ENCODE results near the gene ATF1.
A peak's percentile ranks its signal among the peaks of the same experiment; 100 is the strongest.
"Not testable (repeated sequence)": the region's sequence is repeated elsewhere in the genome, so short reads cannot be mapped to it uniquely, and the experiment has no call there.

Gene ATF1

GRCh38 chr12:50753232-50753769 lies 10.6 kb upstream of the ATF1 start:
- peak; percentile 5 for DNase-seq

DNA sequence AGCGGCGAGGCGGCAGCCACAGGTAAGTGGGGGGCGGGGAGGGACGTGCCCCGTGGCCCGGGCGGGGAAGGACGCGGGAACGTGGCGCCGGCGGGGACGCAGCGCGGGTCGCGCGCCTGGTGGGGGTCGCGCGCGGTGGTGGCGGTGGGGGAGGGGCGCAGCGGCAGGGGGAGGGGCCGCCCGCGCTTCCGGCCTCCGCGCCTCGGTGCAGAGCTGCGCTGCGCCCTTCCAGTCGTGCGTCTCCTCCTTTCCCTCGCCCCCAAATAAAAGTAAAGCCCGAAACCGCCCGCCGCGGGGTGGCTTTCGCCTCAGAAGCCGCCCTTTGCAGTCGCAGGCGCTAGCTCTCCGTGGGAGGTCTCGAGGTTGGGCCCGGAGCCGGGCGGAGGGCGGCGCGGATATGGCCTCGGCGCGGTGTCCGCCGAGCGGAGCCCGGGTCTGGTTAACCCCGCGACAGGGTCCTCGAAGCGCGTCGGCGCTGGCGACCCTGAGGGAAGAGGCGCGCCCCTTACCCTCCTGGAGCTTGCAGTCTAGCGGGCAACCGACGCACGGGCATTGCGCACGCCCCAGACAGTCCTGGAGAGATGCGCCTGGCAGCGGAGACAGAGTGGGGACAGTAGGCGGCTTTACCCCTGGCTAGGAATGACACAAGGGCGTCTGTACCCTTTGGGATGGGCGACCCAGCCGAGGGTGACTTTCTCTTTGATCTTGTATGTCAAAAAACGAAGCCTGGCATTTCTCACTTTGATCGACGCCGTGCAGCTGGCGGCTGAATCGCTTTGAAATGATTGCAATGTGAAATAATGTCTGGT lies 589 bp downstream of the ATF1 start:
- DNase-seq = no peak

DNA sequence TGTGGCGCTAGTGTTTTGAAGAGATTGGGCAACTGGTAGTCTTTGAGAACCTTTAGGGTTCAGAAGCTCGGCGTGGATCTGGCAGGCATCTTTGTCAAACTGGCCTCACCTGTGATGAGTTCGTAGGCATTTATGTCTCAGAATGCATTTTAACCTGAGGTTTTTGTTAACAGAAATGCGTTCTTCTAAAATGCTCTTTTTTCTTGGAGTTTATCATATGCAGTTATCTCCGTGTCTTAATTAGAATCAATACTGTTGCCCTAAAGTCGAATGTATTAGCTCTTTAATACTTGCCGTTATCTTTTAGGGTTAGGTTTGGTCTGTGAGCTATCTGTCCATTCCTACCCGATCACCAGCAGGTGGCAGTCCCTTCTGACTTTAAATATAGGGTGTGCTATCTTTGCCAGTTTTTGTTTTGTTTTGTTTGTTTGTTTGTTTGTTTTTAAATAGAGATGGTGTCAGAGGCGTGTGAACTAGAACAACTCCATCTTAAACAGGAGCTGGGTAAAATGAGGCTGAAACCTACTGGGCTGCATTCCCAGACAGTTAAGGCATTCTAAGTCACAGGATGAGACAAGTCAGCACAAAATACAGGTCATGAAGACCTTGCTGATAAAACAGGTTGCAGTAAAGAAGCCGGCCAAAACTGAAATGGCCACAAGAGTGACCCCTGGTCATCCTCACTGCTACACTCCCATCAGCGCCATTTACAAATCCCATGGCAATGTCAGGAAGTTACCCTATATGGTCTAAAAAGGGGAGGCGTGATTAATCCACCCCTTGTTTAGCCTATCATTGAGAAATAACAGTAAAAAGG lies 1.4 kb downstream of the ATF1 start:
- DNase-seq = no peak

DNA sequence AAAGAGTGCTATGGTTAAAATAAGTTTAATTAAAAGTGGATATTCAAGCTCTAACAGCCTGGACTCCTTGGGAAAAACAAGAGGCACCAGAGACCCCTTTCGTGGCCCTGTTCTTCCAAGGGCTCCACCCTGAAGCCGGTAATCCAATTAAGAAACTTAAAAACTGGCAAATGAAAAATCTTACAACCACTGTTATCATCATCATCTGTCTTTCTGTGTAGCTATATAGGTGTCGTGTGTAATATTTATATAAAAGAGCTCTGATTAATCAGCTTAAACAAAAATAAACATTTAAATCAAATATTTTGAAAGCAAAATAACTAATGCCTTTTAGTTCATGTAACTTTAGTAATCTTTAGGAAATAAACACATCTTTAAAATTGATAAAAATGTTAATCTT lies 4.5 kb downstream of the ATF1 start:
- DNase-seq = no peak

GRCh38 chr12:50768813-50769212 lies 4.9 kb downstream of the ATF1 start:
- DNase-seq = not testable (repeated sequence)

DNA sequence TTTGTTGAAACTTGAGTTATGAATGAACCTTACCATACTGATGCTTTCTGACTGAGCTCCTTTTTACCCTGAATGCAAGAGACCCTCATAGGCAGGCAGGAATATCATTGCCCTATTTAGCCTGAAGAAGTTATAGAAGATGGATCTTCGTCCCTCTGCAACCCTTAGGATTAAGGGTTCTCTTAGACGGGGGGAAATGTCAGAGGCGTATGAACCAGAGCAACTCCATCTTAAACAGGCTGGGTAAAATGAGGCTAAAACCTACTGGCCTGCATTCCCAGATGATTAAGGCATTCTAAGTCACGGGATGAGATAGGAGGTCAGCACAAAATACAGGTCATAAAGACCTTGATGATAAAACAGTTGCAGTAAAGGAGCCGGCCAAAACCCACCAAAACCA lies 7.5 kb downstream of the ATF1 start:
- no peak for DNase-seq

- no peak for DNase-seq
Measured at GRCh38 chr12:50772470-50772869, 8.6 kb downstream of the ATF1 start.

- no peak for DNase-seq
Measured at GRCh38 chr12:50772877-50773276, 9.0 kb downstream of the ATF1 start.

- DNase-seq = no peak
Measured at GRCh38 chr12:50775251-50775650, 11.3 kb downstream of the ATF1 start.

DNA sequence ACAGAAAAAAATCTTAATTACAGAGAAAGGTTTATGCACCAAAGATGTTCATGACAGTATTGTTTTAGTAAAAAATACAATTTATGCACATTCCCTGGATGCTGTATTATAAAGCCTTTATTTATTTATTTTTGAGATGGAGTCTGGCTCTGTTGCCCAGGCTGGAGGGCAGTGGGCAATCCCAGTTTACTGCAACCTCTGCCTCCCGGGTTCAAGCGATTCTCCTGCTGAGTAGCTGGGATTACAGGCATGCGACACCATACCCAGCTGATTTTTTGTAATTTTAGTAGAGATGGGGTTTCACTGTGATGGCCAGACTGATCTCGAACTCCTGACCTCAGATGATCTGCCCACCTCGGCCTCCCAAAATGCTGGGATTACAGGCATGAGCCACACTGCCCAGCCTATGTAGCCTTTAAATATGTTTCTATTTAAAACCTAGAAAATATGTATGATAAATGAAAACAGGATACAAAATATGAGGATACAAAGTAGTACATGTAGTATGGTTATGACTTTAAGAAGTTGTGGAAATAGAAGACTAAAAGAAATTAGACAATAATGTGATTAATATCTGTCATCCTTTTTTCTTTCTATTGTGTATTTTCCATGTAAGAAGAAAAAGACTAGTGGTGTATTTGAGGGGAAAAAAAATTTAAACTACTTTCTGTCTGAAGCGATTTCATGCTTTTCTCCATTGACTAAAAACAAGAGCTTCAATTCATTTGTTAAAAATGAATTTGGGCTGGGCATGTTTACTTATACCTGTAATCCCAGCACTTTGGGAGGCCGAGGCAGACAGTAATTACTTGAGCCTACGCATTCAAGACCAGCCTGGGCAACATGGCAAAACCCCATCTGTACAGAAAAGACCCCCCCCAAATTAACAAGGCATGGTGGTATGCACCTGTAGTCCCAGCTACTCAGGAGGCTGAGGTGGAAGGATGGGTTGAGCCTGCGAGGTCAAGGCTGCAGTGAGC lies 13.1 kb downstream of the ATF1 start:
- no peak for DNase-seq

- no peak for DNase-seq
Measured at GRCh38 chr12:50778663-50779590, 15.0 kb downstream of the ATF1 start.

GRCh38 chr12:50780013-50780412 lies 16.1 kb downstream of the ATF1 start:
- no peak for DNase-seq

DNA sequence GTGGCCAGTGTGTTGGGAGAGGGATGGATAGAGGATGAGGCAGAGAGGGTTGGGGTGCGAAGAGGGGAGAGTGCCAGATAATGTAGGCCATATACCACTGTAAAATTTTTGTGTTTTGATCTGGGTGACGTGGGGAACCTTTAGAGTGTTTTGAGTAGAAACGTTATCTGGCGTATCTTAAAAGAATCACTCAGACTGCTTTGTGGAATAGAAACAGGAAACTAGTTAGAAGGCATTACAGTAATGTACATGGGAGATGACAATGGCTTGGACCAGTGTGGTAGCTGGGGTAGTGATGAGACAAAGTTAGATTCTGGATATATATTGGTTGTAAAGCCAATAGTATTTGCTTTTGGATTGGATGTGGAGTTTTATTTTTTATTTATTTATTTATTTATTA lies 20.6 kb downstream of the ATF1 start:
- no peak for DNase-seq

DNA sequence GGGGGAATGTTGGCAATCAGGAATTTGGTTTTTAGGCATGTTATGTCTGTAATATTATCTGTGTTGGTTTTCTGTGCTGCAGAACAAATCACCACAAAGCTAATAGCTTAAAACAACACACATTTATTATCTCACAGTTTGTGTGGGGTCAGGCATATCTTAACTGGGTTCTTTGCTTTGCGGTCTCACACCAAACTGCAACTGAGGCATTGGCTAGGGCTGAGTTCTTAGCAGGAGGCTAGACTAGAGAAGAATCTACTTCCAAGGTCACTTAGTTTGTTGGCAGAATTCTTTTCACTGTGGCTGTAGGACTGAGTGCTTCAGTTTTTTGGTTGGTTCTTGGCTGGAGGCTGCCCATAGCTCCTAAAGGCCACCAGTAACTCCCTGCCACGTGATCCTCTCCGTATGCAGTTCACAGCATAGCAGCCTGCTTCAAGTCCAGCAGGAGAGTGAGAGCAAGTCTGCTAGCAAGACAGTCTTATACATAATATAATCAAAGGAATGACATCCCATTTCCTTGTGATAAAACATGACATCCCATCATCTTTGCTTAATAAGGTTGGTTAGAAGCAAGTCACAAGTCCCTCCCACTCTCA lies 21.6 kb downstream of the ATF1 start:
- no peak for DNase-seq

- DNase-seq = no peak
Measured at GRCh38 chr12:50786498-50787231, 22.8 kb downstream of the ATF1 start.

DNA sequence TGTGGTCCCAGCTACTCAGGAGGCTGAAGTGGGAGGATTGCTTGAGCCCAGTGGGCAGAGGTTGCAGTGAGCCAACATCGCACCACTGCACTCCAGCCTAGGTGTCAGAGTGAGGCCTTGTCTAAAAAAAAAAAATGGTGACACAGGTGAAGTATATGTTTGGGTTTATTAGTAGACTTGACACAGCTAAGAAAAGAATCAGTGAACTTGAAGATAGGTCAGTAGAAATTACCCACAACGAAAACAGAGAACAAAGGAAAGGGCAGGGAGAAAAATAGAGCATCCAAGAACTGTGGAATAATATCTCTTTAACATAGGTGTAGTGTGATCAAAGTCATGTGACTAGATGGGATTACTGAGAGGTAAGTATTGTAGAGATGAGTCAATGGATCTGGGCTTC lies 23.7 kb downstream of the ATF1 start:
- no peak for DNase-seq

GRCh38 chr12:50788561-50788960 lies 24.7 kb downstream of the ATF1 start:
- DNase-seq = no peak

GRCh38 chr12:50790081-50790480 lies 26.2 kb downstream of the ATF1 start:
- no peak for DNase-seq

GRCh38 chr12:50799908-50800307 lies 36.0 kb downstream of the ATF1 start:
- no peak for DNase-seq

GRCh38 chr12:50803230-50803875 lies 39.5 kb downstream of the ATF1 start:
- no peak for DNase-seq
